HCT116 (cell line): ENCODE measurements around the gene ARHGAP33. TPM values are rescaled to one million over a fixed set of nuclear protein-coding genes. Genes with fewer than 3 reads are reported as not detected.

ENCODE experiments used
- ATAC-seq: fragments of 200-7000 bp; cut with Tn5 transposase; 2 replicates; pipeline ENCODE4 v1.9.1; 2020; ENCODE audit warnings: mild to moderate bottlenecking, moderate library complexity
- BruUV-seq: library from RNA; stranded (reverse); fragments of 400-500 nt; replicated peaks from 2 replicates; lab custom pipeline; 2021; lab: Mats Ljungman, UMichigan
- CTCF ChIA-PET: fragments of 300-600 bp; sonication (Branson Sonifier 250); formaldehyde crosslinking; loops from one replicate; lab custom pipeline; 2021; ENCODE audit warnings: antibody characterized with exemption; lab: Charles Lee
- POLR2A ChIA-PET: fragments of 300-600, 350-600 bp; sonication (Branson Sonifier 250); formaldehyde crosslinking; loops from one replicate; lab custom pipeline; 2021; ENCODE audit warnings: antibody characterized with exemption; lab: Charles Lee
- RAD21 ChIA-PET, 2 experiments: fragments of 300-600 bp; sonication (Branson Sonifier 250); formaldehyde crosslinking; loops; one replicate each; lab custom pipeline; 2023; ENCODE audit warnings: low total read pairs in 2 of 2; ENCODE audit not compliant: uncharacterized antibody in 2 of 2, unreplicated experiment in 2 of 2, low non-redundant PET in 1 of 2; lab: Charles Lee
- DNase-seq: peaks from one replicate; pipeline ENCODE4 v3.0.0-alpha.2; 2010; ENCODE audit warnings: low read depth, low spot score
- H2AFZ ChIP-seq: fragments of 200-600 bp; shearing (Covaris generic), sonication (generic); 2 replicates; pipeline ENCODE4 v1.6.1; 2017; ENCODE audit warnings: low read depth, mixed run types, mixed read lengths, antibody characterized with exemption, low read length; ENCODE audit not compliant: poor library complexity, severe bottlenecking
- H3K27ac ChIP-seq: 2 replicates; pipeline ENCODE4 v1.5.1; 2012; ENCODE audit warnings: low read depth, low read length
- H3K27me3 ChIP-seq: fragments of 200-600 bp; sonication (generic); 2 replicates; pipeline ENCODE4 v1.6.1; 2016; ENCODE audit warnings: mixed run types, low read length, mixed read lengths; ENCODE audit not compliant: insufficient read depth
- H3K36me3 ChIP-seq, 2 experiments: fragments of 200-500 bp in 1 of 2; fragments of 200-600 bp in 1 of 2; sonication (Bioruptor generic) in 1 of 2; sonication (generic) in 1 of 2; 2 replicates each; pipeline versions ENCODE4 v1.5.1 to v1.6.1; 2014 to 2016; ENCODE audit warnings: low read length in 2 of 2, inconsistent platforms in 1 of 2, mixed read lengths in 1 of 2, mixed run types in 1 of 2; ENCODE audit not compliant: insufficient read depth in 2 of 2, control insufficient read depth in 1 of 2
- H3K4me1 ChIP-seq, 2 experiments: fragments of 200-600 bp in 1 of 2; sonication (generic) in 1 of 2; 2 replicates each; pipeline versions ENCODE4 v1.5.1 to v1.6.1; 2012 to 2017; ENCODE audit warnings: low read length in 2 of 2, inconsistent platforms in 1 of 2, mild to moderate bottlenecking in 1 of 2, mixed read lengths in 1 of 2, mixed run types in 1 of 2, moderate library complexity in 1 of 2; ENCODE audit not compliant: insufficient read depth in 2 of 2, control insufficient read depth in 1 of 2
- H3K4me2 ChIP-seq: fragments of 200-600 bp; sonication (generic); 2 replicates; pipeline ENCODE4 v1.6.1; 2017; ENCODE audit warnings: mixed run types, low read length, mixed read lengths
- H3K4me3 ChIP-seq, 2 experiments: fragments of 200-600 bp in 1 of 2; sonication (generic) in 1 of 2; replicated peaks in 1 of 2; 2 replicates each; pipeline ENCODE4 v1.5.1; 2011 to 2016; ENCODE audit warnings: low read length in 2 of 2, control low read depth in 1 of 2, low read depth in 1 of 2, mild to moderate bottlenecking in 1 of 2, mixed read lengths in 1 of 2, mixed run types in 1 of 2
- H3K79me2 ChIP-seq: fragments of 200-600 bp; sonication (generic); 2 replicates; pipeline ENCODE4 v1.6.1; 2017; ENCODE audit warnings: mild to moderate bottlenecking, mixed run types, low read length, moderate library complexity, mixed read lengths; ENCODE audit not compliant: insufficient read depth
- H3K9ac ChIP-seq: fragments of 200-600 bp; sonication (generic); 2 replicates; pipeline ENCODE4 v1.6.1; 2016; ENCODE audit warnings: low read length, mixed read lengths
- H3K9me2 ChIP-seq: fragments of 200-600 bp; sonication (generic), shearing (Covaris generic); 2 replicates; pipeline ENCODE4 v1.6.1; 2017; ENCODE audit warnings: mixed run types, mild to moderate bottlenecking, moderate library complexity; ENCODE audit not compliant: insufficient read depth
- H3K9me3 ChIP-seq, 2 experiments: fragments of 200-500 bp in 1 of 2; fragments of 200-600 bp in 1 of 2; sonication (Bioruptor generic) in 1 of 2; sonication (generic) in 1 of 2; 2 replicates each; pipeline ENCODE4 v1.6.1; 2014 to 2017; ENCODE audit warnings: low read length in 2 of 2, mixed read lengths in 2 of 2, inconsistent platforms in 1 of 2, low read depth in 1 of 2, mild to moderate bottlenecking in 1 of 2, mixed run types in 1 of 2, moderate library complexity in 1 of 2; ENCODE audit not compliant: control insufficient read depth in 1 of 2, insufficient read depth in 1 of 2
- H4K20me1 ChIP-seq: fragments of 200-600 bp; sonication (generic), shearing (Covaris generic); 2 replicates; pipeline ENCODE4 v1.6.1; 2017; ENCODE audit warnings: mixed run types, mild to moderate bottlenecking, moderate library complexity; ENCODE audit not compliant: insufficient read depth
- EGR1 ChIP-seq: IDR thresholded peaks from 2 replicates; pipeline ENCODE4 v1.6.1; 2012; ENCODE audit warnings: low read depth
- EZH2 ChIP-seq: fragments of 200-600 bp; sonication (generic); IDR thresholded peaks from 2 replicates; pipeline ENCODE4 v1.6.1; 2017; ENCODE audit warnings: antibody characterized with exemption, mixed run types
- EZH2phosphoT487 ChIP-seq: fragments of 200-600 bp; IDR thresholded peaks from 2 replicates; pipeline ENCODE4 v1.6.1; 2018; ENCODE audit warnings: antibody characterized with exemption, borderline replicate concordance
- FOSL1 ChIP-seq: IDR thresholded peaks from 2 replicates; pipeline ENCODE4 v1.6.1; 2012; ENCODE audit warnings: low read depth
- POLR2A ChIP-seq: IDR thresholded peaks from 2 replicates; pipeline ENCODE4 v1.7.0; 2011; ENCODE audit warnings: borderline replicate concordance; ENCODE audit not compliant: insufficient read depth, insufficient read length; ENCODE audit errors: extremely low read depth
- POLR2AphosphoS5 ChIP-seq: IDR thresholded peaks from 2 replicates; pipeline ENCODE4 v1.6.1; 2011; ENCODE audit warnings: mild to moderate bottlenecking, low read depth, low read length, moderate library complexity
- SIN3A ChIP-seq: IDR thresholded peaks from 2 replicates; pipeline ENCODE4 v1.6.1; 2012; ENCODE audit warnings: low read depth
- SP1 ChIP-seq: IDR thresholded peaks from 2 replicates; pipeline ENCODE4 v1.6.1; 2012; ENCODE audit warnings: low read depth
- YY1 ChIP-seq: IDR thresholded peaks from 2 replicates; pipeline ENCODE4 v1.6.1; 2011; ENCODE audit warnings: low read length, low read depth, moderate library complexity, mild to moderate bottlenecking; ENCODE audit not compliant: insufficient replicate concordance; ENCODE audit errors: extremely low read depth
- ZFX ChIP-seq: fragments of 450-650 bp; IDR thresholded peaks from 2 replicates; pipeline ENCODE4 v1.6.1; 2017
- intact Hi-C: fragments of 100-400 bp; cut with micrococcal nuclease; formaldehyde crosslinking; loops from 2 replicates; pipeline ENCODE4 v1.10.0; 2022
- total RNA-seq: library from RNA; stranded (reverse); gene quantifications from one replicate; pipeline ENCODE4 v1.2.1, GENCODE V29; 2021; ENCODE audit not compliant: unreplicated experiment
- TF ChIP-seq, protein P1 (sequence below): IDR thresholded peaks from 2 replicates; pipeline ENCODE4 v1.6.1; 2012; ENCODE audit warnings: low read depth
- TF ChIP-seq, protein P2 (sequence below), 3 experiments: fragments of 200-600 bp in 1 of 3; sonication (generic) in 1 of 3; IDR thresholded peaks in 2 of 3; conservative IDR thresholded peaks in 1 of 3; 2 replicates each; pipeline ENCODE4 v1.5.1; 2012 to 2017; ENCODE audit warnings: low read depth in 2 of 3, low read length in 2 of 3, antibody characterized with exemption in 1 of 3, borderline replicate concordance in 1 of 3, control low read depth in 1 of 3, mild to moderate bottlenecking in 1 of 3, mixed read lengths in 1 of 3, mixed run types in 1 of 3, moderate library complexity in 1 of 3; ENCODE audit not compliant: insufficient read depth in 1 of 3
- TF ChIP-seq, protein P3 (sequence below): IDR thresholded peaks from 2 replicates; pipeline ENCODE4 v1.6.1; 2011; ENCODE audit warnings: mild to moderate bottlenecking, low read length, moderate library complexity; ENCODE audit not compliant: insufficient replicate concordance; ENCODE audit errors: extremely low read depth
- TF ChIP-seq, protein P4 (sequence below): IDR thresholded peaks from 2 replicates; pipeline ENCODE4 v1.6.1; 2012

The ARHGAP33 gene
- total RNA-seq, 1 experiment from 2014 or later, result 30.2 TPM

DNA sequence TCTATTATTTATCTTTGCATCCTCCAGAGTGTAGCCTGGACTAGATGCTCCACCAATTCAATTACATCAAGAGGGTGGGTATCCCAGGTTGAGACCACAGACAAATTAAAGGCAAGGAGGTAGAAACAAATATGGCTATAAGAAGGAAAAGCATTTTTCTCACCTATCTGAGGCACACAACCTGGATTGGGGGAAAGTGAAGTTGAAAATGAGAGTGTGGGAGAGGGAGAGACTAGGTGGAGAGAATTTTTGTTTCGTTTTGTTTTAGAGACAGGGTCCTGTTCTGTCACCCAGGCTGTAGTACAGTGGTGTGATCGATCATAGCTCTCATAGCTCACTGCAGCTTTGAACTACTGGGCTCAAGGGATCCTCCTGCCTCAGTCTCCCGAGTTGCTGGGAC lies 43.1 kb downstream of the ARHGAP33 start:
- Histone ChIP-seq H3K36me3 (no peaks in the 10 kb centered on the region), H2AFZ (no peak overlapping the region)
- CTCF ChIA-PET, result no interaction called here
- intact Hi-C loops, result no loop called here
- TF ChIP-seq EZH2phosphoT487, result no peak
- TF ChIP-seq EZH2, result no peak
- TF ChIP-seq, protein P1, sequence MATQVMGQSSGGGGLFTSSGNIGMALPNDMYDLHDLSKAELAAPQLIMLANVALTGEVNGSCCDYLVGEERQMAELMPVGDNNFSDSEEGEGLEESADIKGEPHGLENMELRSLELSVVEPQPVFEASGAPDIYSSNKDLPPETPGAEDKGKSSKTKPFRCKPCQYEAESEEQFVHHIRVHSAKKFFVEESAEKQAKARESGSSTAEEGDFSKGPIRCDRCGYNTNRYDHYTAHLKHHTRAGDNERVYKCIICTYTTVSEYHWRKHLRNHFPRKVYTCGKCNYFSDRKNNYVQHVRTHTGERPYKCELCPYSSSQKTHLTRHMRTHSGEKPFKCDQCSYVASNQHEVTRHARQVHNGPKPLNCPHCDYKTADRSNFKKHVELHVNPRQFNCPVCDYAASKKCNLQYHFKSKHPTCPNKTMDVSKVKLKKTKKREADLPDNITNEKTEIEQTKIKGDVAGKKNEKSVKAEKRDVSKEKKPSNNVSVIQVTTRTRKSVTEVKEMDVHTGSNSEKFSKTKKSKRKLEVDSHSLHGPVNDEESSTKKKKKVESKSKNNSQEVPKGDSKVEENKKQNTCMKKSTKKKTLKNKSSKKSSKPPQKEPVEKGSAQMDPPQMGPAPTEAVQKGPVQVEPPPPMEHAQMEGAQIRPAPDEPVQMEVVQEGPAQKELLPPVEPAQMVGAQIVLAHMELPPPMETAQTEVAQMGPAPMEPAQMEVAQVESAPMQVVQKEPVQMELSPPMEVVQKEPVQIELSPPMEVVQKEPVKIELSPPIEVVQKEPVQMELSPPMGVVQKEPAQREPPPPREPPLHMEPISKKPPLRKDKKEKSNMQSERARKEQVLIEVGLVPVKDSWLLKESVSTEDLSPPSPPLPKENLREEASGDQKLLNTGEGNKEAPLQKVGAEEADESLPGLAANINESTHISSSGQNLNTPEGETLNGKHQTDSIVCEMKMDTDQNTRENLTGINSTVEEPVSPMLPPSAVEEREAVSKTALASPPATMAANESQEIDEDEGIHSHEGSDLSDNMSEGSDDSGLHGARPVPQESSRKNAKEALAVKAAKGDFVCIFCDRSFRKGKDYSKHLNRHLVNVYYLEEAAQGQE, result no peak
- TF ChIP-seq POLR2A, result no peak
- no peak for TF ChIP-seq SIN3A
- TF ChIP-seq, protein P2, sequence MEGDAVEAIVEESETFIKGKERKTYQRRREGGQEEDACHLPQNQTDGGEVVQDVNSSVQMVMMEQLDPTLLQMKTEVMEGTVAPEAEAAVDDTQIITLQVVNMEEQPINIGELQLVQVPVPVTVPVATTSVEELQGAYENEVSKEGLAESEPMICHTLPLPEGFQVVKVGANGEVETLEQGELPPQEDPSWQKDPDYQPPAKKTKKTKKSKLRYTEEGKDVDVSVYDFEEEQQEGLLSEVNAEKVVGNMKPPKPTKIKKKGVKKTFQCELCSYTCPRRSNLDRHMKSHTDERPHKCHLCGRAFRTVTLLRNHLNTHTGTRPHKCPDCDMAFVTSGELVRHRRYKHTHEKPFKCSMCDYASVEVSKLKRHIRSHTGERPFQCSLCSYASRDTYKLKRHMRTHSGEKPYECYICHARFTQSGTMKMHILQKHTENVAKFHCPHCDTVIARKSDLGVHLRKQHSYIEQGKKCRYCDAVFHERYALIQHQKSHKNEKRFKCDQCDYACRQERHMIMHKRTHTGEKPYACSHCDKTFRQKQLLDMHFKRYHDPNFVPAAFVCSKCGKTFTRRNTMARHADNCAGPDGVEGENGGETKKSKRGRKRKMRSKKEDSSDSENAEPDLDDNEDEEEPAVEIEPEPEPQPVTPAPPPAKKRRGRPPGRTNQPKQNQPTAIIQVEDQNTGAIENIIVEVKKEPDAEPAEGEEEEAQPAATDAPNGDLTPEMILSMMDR (IDR thresholded peaks at IDR 0.05 in 2 of 3, conservative IDR thresholded peaks at IDR 0.05 in 1 of 3; ENCODE audit: borderline replicate concordance in 1 of 3, insufficient read depth in 1 of 3, low read depth in 2 of 3, low read length in 2 of 3), result no peak
- TF ChIP-seq POLR2AphosphoS5, result no peak
- TF ChIP-seq YY1, result no peak
- TF ChIP-seq, protein P3, sequence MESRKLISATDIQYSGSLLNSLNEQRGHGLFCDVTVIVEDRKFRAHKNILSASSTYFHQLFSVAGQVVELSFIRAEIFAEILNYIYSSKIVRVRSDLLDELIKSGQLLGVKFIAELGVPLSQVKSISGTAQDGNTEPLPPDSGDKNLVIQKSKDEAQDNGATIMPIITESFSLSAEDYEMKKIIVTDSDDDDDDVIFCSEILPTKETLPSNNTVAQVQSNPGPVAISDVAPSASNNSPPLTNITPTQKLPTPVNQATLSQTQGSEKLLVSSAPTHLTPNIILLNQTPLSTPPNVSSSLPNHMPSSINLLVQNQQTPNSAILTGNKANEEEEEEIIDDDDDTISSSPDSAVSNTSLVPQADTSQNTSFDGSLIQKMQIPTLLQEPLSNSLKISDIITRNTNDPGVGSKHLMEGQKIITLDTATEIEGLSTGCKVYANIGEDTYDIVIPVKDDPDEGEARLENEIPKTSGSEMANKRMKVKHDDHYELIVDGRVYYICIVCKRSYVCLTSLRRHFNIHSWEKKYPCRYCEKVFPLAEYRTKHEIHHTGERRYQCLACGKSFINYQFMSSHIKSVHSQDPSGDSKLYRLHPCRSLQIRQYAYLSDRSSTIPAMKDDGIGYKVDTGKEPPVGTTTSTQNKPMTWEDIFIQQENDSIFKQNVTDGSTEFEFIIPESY, result no peak
- no peak for TF ChIP-seq FOSL1
- TF ChIP-seq, protein P4, sequence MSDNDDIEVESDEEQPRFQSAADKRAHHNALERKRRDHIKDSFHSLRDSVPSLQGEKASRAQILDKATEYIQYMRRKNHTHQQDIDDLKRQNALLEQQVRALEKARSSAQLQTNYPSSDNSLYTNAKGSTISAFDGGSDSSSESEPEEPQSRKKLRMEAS, result no peak
- TF ChIP-seq ZFX, result no peak
- no peak for TF ChIP-seq SP1
- no peak for TF ChIP-seq EGR1
- TF ChIP-seq, all 23 proteins: peak for 0
- H4K20me1 ChIP-seq, result no peaks in the 10 kb centered on the region
- H3K4me2 ChIP-seq, result no peak overlapping the region
- no peaks in the 10 kb centered on the region for H3K9me3 ChIP-seq
- no TSS peak for BruUV-seq
- ChIA-PET RAD21 (interaction anchor here in 1 of 2 experiments (0.6 kb wide), 1 partner anchor 96 kb away, joined by 3 read pairs; no protein-coding TSS in a partner anchor), POLR2A (no interaction called here)
- no peak for ATAC-seq
- peaks cover 0 to 8% of the 10 kb centered on the region in 2 experiments; a peak in 2 of 4 replicates for H3K4me1 ChIP-seq
- H3K27ac ChIP-seq, result no peak overlapping the region
- no peaks in the 10 kb centered on the region for H3K79me2 ChIP-seq
- H3K27me3 ChIP-seq, result no peaks in the 10 kb centered on the region; the same call in 1 of the 2 replicates
- no peaks in the 10 kb centered on the region for H3K9me2 ChIP-seq
- no peak for DNase-seq
- H3K9ac ChIP-seq, result no peak overlapping the region
- no peak overlapping the region for H3K4me3 ChIP-seq
